ENCODE data around the gene ZNFX1.
A peak's percentile ranks its signal among the peaks of the same experiment; 100 is the strongest.
"Not testable (repeated sequence)": the region's sequence is repeated elsewhere in the genome, so short reads cannot be mapped to it uniquely, and the experiment has no call there.

The ZNFX1 gene

DNA sequence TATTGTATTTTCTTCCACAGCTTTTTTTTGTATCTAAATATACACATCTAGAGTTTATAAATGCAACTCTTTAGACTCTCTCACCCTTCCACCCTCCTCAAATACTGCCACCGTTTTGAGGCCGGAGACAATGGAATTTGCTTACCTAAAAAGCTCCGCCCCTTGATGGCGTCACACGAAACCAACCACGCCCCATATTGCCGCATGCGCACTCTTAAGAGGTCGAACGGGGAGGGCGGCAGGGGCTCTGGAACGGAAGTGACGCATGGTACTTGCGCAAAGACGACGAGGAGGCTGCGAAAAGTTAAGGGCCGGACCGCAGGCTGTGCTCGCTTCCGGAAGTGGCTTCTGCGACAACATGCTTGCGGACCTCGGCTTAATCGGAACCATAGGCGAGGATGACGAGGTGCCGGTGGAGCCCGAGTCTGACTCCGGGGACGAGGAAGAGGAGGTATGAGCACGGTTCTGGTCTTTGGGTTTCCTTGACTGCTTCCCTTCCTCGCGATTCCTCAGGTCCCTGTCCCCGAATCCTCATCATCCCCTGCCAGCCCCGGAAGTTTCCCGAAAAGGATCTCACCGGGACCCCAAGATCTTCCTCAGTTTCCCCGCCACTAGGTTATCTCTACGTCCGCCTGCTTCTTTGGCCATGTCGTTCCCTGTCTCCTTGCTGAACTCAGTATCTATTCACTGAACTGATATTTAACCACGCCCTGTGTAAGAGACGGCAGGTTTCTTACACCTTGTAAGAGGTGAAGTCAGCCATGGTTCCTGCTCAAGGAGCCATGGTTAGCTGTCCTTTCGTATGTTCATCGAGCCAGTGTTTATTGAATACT, 58.5 kb downstream of the ZNFX1 start, which contains the start of gene DDX27:
Gene DDX27 (plus strand): TSS at position 326 of the 833 bp plus-strand sequence. CDS start 33 bp downstream, at position 359.
- peak; percentile 46; the same call in 1 of the 2 replicates for TF ChIP-seq SPI1 (IDR thresholded peaks at IDR 0.05; ENCODE audit: borderline replicate concordance, low read depth)
- TF ChIP-seq, protein P1, sequence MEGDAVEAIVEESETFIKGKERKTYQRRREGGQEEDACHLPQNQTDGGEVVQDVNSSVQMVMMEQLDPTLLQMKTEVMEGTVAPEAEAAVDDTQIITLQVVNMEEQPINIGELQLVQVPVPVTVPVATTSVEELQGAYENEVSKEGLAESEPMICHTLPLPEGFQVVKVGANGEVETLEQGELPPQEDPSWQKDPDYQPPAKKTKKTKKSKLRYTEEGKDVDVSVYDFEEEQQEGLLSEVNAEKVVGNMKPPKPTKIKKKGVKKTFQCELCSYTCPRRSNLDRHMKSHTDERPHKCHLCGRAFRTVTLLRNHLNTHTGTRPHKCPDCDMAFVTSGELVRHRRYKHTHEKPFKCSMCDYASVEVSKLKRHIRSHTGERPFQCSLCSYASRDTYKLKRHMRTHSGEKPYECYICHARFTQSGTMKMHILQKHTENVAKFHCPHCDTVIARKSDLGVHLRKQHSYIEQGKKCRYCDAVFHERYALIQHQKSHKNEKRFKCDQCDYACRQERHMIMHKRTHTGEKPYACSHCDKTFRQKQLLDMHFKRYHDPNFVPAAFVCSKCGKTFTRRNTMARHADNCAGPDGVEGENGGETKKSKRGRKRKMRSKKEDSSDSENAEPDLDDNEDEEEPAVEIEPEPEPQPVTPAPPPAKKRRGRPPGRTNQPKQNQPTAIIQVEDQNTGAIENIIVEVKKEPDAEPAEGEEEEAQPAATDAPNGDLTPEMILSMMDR (IDR thresholded peaks at IDR 0.05; ENCODE audit: insufficient read depth, low read length) = no peak
- TF ChIP-seq GABPA (IDR thresholded peaks at IDR 0.05; ENCODE audit: low read depth) = peak; percentile 87
- peak; percentile 95 for TF ChIP-seq POLR2AphosphoS5 (IDR thresholded peaks at IDR 0.05; ENCODE audit: low read depth)
- TF ChIP-seq, protein P2, sequence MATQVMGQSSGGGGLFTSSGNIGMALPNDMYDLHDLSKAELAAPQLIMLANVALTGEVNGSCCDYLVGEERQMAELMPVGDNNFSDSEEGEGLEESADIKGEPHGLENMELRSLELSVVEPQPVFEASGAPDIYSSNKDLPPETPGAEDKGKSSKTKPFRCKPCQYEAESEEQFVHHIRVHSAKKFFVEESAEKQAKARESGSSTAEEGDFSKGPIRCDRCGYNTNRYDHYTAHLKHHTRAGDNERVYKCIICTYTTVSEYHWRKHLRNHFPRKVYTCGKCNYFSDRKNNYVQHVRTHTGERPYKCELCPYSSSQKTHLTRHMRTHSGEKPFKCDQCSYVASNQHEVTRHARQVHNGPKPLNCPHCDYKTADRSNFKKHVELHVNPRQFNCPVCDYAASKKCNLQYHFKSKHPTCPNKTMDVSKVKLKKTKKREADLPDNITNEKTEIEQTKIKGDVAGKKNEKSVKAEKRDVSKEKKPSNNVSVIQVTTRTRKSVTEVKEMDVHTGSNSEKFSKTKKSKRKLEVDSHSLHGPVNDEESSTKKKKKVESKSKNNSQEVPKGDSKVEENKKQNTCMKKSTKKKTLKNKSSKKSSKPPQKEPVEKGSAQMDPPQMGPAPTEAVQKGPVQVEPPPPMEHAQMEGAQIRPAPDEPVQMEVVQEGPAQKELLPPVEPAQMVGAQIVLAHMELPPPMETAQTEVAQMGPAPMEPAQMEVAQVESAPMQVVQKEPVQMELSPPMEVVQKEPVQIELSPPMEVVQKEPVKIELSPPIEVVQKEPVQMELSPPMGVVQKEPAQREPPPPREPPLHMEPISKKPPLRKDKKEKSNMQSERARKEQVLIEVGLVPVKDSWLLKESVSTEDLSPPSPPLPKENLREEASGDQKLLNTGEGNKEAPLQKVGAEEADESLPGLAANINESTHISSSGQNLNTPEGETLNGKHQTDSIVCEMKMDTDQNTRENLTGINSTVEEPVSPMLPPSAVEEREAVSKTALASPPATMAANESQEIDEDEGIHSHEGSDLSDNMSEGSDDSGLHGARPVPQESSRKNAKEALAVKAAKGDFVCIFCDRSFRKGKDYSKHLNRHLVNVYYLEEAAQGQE (IDR thresholded peaks at IDR 0.05; ENCODE audit: insufficient replicate concordance, low read depth) = peak; percentile 22
- DNase-seq (ENCODE audit: low read depth in 1 of 2, low spot score in 1 of 2) = peak; percentile 98 to 99
- no peaks in the 10 kb centered on the region for H3K27me3 ChIP-seq (ENCODE audit: insufficient read depth, poor library complexity, severe bottlenecking)
- H3K4me3 ChIP-seq (replicated peaks; ENCODE audit: insufficient read depth, low read length) = peak within 1 kb of the TSS; percentile 66
- H3K27ac ChIP-seq (replicated peaks) = peak within 1 kb of the TSS; percentile 77

DNA sequence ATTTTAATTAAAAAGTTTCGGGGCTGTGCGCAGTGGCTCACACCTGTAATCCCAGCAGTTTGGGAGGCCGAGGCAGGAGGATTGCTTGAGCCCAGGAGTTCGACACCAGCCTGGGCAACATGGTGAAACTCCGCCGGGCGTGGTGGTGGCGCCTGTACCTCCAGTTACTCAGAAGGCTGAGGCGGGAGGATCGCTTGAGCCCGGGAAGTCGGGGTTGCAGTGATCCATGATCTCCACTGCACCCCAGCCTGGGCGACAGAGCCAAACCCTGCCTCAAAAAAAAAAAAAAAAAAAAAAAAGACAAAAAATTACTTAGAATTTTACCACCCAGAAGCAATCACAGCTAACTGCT, 59.1 kb downstream of the ZNFX1 start:
- H3K27ac ChIP-seq (replicated peaks) = peak overlapping the region; percentile 31; the same call in 1 of the 2 replicates
- H3K4me3 ChIP-seq (replicated peaks; ENCODE audit: insufficient read depth, low read length); H3K27me3 ChIP-seq (ENCODE audit: insufficient read depth, poor library complexity, severe bottlenecking); DNase-seq (ENCODE audit: low read depth in 1 of 2, low spot score in 1 of 2): not testable (repeated sequence)

DNA sequence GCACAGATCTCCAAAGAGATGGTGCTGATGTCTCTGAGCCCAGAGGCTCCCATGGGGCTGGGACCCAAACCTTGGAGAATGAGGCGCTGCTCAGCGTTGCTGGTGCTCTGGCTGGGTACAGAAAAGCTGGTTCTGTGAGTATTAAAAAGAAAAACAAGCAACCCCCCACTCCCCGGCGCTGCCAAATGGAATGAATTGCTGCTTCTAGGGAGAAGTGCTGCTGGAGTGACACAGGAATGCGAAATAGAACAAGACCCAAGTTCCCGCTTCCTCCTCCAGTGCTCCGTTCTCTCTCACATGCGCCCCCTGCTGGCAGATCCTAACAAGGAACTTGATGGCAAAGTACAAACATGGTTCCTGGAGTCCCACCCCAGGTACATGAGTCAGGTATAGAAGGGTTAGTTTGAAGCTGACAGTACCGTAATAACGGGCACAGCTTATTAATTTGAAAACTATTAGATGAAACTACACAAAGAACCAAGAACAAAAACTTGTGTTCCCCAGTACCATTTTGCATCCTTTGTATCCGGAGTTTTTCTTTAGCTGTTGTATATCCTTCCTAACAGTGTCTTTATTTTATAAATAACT, 60.8 kb downstream of the ZNFX1 start:
- no peaks in the 10 kb centered on the region for H3K27me3 ChIP-seq (ENCODE audit: insufficient read depth, poor library complexity, severe bottlenecking)
- DNase-seq (ENCODE audit: low read depth in 1 of 2, low spot score in 1 of 2) = peak; percentile 85 to 95
- no peak for TF ChIP-seq POLR2AphosphoS5 (IDR thresholded peaks at IDR 0.05; ENCODE audit: low read depth)
- TF ChIP-seq, protein P1 (IDR thresholded peaks at IDR 0.05; ENCODE audit: insufficient read depth, low read length) = peak; percentile 69
- TF ChIP-seq SPI1 (IDR thresholded peaks at IDR 0.05; ENCODE audit: borderline replicate concordance, low read depth) = peak; percentile 69; the same call in 1 of the 2 replicates
- TF ChIP-seq GABPA (IDR thresholded peaks at IDR 0.05; ENCODE audit: low read depth) = no peak
- H3K27ac ChIP-seq (replicated peaks) = no peak overlapping the region
- H3K4me3 ChIP-seq (replicated peaks; ENCODE audit: insufficient read depth, low read length) = peak overlapping the region; percentile 18

DNA sequence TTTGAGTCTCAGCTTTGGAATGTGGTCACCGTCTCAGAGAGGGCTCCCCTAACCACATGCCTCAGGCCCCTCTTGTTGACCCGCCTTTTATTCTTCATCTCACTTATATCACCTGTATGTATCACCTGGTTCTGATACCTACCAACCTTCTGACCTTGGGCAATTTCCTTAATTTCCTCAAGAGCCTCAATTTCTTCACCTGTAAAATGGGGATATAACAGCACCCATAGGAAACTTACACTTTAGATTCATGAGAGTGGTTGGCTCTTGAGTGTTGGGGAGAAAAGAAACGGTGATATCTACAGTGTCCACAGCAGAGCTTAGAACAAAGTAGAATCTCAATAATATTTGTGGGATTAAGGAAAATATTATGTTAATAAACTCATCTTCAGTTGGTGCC, 62.6 kb downstream of the ZNFX1 start:
- no peak for DNase-seq (ENCODE audit: low read depth in 1 of 2, low spot score in 1 of 2)
- Histone ChIP-seq H3K27me3 (ENCODE audit: insufficient read depth, poor library complexity, severe bottlenecking) (no peaks in the 10 kb centered on the region), H3K4me3 (replicated peaks; ENCODE audit: insufficient read depth, low read length) (no peak overlapping the region), H3K27ac (replicated peaks) (no peak overlapping the region)
- TF ChIP-seq SPI1 (IDR thresholded peaks at IDR 0.05; ENCODE audit: borderline replicate concordance, low read depth) (no peak), GABPA (IDR thresholded peaks at IDR 0.05; ENCODE audit: low read depth) (no peak), POLR2AphosphoS5 (IDR thresholded peaks at IDR 0.05; ENCODE audit: low read depth) (no peak)
- TF ChIP-seq, protein P1 (IDR thresholded peaks at IDR 0.05; ENCODE audit: insufficient read depth, low read length) = no peak
- TF ChIP-seq, protein P2 (IDR thresholded peaks at IDR 0.05; ENCODE audit: insufficient replicate concordance, low read depth) = no peak
